HEK293 (cell line): ENCODE data around the gene OCA2.

Experiments
- CTCF ChIP-seq: fragments of 450-650 bp; formaldehyde crosslinking; IDR thresholded peaks from 2 replicates; pipeline ENCODE4 v1.5.1; 2016; ENCODE audit warnings: missing biosample characterization, missing genetic modification characterization
- HOXA7 ChIP-seq: sonication (generic); formaldehyde crosslinking; IDR thresholded peaks from 2 replicates; pipeline ENCODE4 v1.8.1; 2022; ENCODE audit warnings: missing genetic modification reagents, borderline replicate concordance
- IKZF3 ChIP-seq: fragments of 450-650 bp; IDR thresholded peaks from 2 replicates; pipeline ENCODE4 v1.5.0; 2018; ENCODE audit warnings: missing biosample characterization, mild to moderate bottlenecking, missing genetic modification characterization, moderate library complexity
- KLF17 ChIP-seq: fragments of 450-650 bp; formaldehyde crosslinking; IDR thresholded peaks from 2 replicates; pipeline ENCODE4 v1.5.1; 2016; ENCODE audit warnings: missing biosample characterization, missing genetic modification characterization
- SP2 ChIP-seq: fragments of 450-650 bp; formaldehyde crosslinking; IDR thresholded peaks from 2 replicates; pipeline ENCODE4 v1.5.1; 2016; ENCODE audit warnings: missing biosample characterization, missing genetic modification characterization
- YY1 ChIP-seq: fragments of 450-650 bp; formaldehyde crosslinking; IDR thresholded peaks from 2 replicates; pipeline ENCODE4 v1.5.1; 2018; ENCODE audit warnings: missing biosample characterization, missing genetic modification characterization
- ZBTB10 ChIP-seq: fragments of 450-650 bp; formaldehyde crosslinking; IDR thresholded peaks from 2 replicates; pipeline ENCODE4 v1.5.1; 2016; ENCODE audit warnings: missing biosample characterization, missing genetic modification characterization
- ZBTB26 ChIP-seq: fragments of 450-650 bp; formaldehyde crosslinking; optimal IDR thresholded peaks from 2 replicates; pipeline ENCODE3; 2016; ENCODE audit warnings: missing biosample characterization, mild to moderate bottlenecking, missing genetic modification characterization
- ZNF175 ChIP-seq: fragments of 450-650 bp; formaldehyde crosslinking; IDR thresholded peaks from 2 replicates; pipeline ENCODE4 v1.5.1; 2016; ENCODE audit warnings: missing biosample characterization, missing genetic modification characterization
- ZNF274 ChIP-seq, 2 experiments: fragments of 200-500 bp in 1 of 2; fragments of 450-650 bp in 1 of 2; sonication (Bioruptor generic) in 1 of 2; formaldehyde crosslinking in 1 of 2; IDR thresholded peaks; 2 replicates each; pipeline versions ENCODE4 v1.5.1 to v1.6.1; 2014 to 2016; ENCODE audit warnings: borderline replicate concordance in 1 of 2, inconsistent platforms in 1 of 2, low read length in 1 of 2, missing biosample characterization in 1 of 2, missing genetic modification characterization in 1 of 2
- ZNF416 ChIP-seq: fragments of 450-650 bp; formaldehyde crosslinking; IDR thresholded peaks from 2 replicates; pipeline ENCODE4 v1.5.1; 2016; ENCODE audit warnings: missing biosample characterization, missing genetic modification characterization
- ZNF558 ChIP-seq: fragments of 450-650 bp; formaldehyde crosslinking; IDR thresholded peaks from 2 replicates; pipeline ENCODE4 v1.5.1; 2016; ENCODE audit warnings: missing biosample characterization, missing genetic modification characterization

GRCh38 chr15:27956285-27956684, 142.8 kb downstream of the OCA2 start:
- TF ChIP-seq CTCF (tag by site-specific recombination) (no peak), KLF17 (tag by site-specific recombination) (no peak), ZNF274 (IDR thresholded peaks at IDR 0.05; ENCODE audit: low read length) (no peak), ZNF274 (tag by site-specific recombination; IDR thresholded peaks at IDR 0.05; ENCODE audit: borderline replicate concordance) (no peak), SP2 (tag by site-specific recombination) (no peak), ZNF416 (tag by site-specific recombination) (no peak), ZBTB26 (tag by site-specific recombination) (no peak), HOXA7 (CRISPR knock-in tag) (no peak), ZNF175 (no peak), IKZF3 (tag by site-specific recombination) (no peak), ZBTB10 (tag by site-specific recombination) (no peak), YY1 (tag by site-specific recombination) (no peak), ZNF558 (no peak)
